Measurements from ENCODE around the gene RASSF5. TPM values are rescaled to one million over a fixed set of nuclear protein-coding genes. Genes with fewer than 3 reads are reported as not detected.

Gene RASSF5
- polyA plus RNA-seq, 12 donors, result 4.8 to 14.7 (median 7.7) TPM; not detected in 1

- DNase-seq, result peak; percentile 66
Measured at GRCh38 chr1:206544562-206545257, 37.4 kb downstream of the RASSF5 start.

GRCh38 chr1:206545351-206545750 is 38.0 kb downstream of the RASSF5 start:
- no peak for DNase-seq

- no peak for DNase-seq
Measured at GRCh38 chr1:206547104-206547503, 39.8 kb downstream of the RASSF5 start.

- DNase-seq, result no peak
Measured at GRCh38 chr1:206550446-206550845, 43.1 kb downstream of the RASSF5 start.

- no peak for DNase-seq
Measured at GRCh38 chr1:206551296-206551985, 44.1 kb downstream of the RASSF5 start.

DNA sequence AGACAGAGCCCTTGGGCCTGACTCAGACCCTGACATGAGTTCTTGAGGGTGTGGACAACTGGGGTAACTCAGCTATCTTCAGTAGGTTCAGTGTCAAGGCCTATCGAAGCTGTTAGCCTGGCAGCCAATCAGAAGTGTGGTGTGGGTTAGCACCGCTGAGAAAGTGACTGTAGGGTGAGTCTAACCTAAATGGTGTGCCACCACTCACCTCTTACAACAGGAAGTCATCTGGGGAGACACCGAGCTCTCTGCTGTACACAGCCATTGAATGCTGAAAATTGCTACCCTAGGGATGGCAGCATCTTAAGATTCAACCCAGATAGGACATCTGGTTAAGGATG is 44.6 kb downstream of the RASSF5 start:
- DNase-seq, result no peak

GRCh38 chr1:206554211-206554610 is 46.9 kb downstream of the RASSF5 start:
- DNase-seq, result no peak

GRCh38 chr1:206554701-206555472 is 47.6 kb downstream of the RASSF5 start:
- DNase-seq, result no peak

DNA sequence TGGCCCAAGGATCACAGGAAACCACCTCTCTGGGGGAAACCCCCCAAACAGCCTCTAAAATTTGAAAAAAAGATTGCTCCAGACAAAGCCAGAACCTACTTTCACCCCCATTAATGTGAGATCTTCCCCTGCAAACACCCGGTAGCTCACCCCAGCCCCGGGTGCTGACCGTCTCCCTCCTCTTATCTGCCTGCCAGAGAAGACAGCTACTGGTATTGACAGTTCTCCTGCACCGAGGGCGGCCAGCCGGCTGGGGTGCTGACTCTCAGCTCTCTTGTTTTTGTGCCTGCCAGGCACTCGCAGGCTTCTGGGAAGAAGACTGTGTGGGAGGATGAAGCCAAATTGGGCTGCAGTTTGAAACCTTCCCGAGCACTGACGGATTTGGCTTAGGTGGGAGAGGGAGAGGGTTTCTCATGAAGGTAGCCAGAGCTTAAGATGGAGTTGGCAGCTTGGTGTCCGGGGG is 48.2 kb downstream of the RASSF5 start:
- DNase-seq, result no peak

- DNase-seq, result no peak
Measured at GRCh38 chr1:206556047-206556749, 48.9 kb downstream of the RASSF5 start.

GRCh38 chr1:206556750-206557635 is 49.7 kb downstream of the RASSF5 start:
- peak; percentile 46 for DNase-seq

DNA sequence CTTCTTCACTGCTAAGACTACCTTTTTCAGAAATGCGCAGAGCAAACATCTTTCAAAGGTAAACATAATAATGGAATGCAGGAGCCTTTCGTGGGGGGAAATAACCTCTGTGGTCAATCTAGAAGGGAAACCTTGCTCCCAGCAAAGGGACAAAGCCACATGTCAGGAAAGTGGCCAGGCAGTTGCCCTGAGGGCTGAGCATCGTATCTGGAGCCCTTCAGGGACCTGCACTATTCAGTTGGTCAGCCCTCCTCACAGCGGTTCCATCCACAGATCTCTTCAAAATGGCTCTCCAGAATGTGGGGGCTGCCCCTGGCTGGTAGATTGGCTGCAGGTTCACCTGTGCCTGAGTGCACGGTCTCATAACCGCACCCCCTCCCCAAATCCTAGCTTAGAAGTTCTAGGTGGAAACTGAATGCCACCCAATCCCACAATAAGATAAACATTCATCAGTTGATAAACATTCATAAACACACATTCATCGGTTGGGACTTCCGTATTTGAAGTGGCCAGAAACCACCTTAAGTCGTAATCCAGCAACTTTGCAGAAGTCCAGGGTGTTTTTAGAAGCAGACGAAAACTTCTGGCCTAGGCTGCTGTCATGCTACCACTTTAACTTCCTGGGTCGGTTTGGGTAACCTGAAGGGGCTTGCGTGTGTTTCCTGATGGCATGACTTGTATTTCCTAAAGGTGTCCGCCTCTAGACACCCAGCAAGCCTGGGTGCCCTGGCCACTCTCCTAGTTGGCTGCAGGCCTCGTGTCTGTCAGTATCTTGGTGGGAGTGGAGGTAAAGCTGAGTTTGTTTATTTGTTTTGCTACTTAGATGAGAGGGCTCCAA is 50.5 kb downstream of the RASSF5 start:
- no peak for DNase-seq

DNA sequence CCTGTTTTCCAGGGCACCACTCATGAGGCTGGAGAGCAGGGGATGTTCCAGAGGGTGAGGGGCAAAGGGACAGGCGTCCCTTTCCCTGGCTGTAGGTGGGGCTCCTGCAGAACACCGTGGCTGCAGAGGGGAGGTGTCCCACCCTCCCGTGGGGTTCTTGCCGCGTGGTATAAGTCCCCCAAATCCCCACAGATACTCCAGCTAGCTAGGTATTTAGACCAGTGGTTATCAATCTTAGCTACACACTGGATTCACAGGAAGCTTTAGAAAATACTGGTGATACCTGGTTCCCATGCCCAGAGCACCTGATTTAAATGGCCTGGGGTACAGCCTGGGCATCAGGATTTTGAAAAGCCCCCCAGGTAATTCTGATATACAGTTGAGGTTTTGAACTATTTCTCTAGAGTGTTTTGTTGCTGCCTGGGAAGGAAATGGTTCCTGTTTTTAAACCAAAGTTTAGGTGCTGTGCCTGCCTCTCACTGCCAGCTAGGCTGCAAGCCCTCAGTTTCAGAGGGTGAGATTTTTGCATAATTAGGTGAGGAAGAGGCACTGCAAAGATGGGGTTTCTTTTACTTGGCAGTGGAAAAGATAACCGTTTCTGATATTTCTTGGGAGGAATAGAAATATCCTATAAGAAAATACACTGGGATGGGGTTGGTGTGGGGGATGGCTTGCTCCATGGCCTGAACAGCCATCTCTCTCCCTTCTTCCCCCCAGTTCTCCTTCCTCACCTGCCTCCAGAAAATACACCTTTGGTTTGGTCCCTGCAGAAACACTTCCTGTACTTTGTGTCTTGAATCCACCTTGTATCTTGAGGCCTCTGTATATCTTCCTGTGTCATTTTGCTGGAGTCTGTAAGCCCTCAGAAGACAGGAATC is 51.7 kb downstream of the RASSF5 start:
- DNase-seq, result no peak

GRCh38 chr1:206559672-206559995 is 52.3 kb downstream of the RASSF5 start:
- no peak for DNase-seq

DNA sequence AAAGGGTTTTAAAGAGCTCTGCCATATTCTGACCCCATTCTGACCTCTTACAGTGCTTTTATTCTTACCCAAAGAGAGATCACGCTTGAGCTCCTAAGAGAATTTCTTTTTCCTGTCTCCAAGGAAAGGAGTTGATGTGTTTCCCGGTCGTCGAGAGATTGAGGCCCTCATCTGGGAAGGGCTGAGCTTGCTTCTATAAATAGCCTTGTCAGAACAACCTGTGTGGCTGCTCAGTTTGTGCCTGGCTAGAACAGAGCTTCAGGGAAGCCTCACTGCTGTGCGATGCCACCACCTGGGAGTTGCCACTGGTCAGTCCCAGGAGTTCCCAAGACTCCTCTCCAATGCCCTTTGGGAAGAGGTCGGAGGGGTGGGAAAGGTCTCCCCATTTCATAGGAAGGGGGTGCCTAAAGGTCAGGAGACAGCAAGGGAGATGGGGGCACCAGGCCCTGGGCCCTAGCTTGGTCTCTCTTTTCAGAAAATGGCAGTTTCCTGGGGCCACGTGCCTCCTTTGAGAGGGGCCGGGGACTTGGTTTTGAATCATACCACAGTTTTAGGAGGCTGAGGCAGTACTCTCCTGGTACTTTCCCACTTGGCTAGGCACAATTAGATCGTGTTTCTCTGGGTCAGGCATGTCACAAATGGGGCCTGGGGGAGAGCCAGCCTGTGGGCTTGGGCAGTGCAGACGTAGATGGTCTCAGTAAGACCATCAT is 52.8 kb downstream of the RASSF5 start:
- DNase-seq, result no peak

DNA sequence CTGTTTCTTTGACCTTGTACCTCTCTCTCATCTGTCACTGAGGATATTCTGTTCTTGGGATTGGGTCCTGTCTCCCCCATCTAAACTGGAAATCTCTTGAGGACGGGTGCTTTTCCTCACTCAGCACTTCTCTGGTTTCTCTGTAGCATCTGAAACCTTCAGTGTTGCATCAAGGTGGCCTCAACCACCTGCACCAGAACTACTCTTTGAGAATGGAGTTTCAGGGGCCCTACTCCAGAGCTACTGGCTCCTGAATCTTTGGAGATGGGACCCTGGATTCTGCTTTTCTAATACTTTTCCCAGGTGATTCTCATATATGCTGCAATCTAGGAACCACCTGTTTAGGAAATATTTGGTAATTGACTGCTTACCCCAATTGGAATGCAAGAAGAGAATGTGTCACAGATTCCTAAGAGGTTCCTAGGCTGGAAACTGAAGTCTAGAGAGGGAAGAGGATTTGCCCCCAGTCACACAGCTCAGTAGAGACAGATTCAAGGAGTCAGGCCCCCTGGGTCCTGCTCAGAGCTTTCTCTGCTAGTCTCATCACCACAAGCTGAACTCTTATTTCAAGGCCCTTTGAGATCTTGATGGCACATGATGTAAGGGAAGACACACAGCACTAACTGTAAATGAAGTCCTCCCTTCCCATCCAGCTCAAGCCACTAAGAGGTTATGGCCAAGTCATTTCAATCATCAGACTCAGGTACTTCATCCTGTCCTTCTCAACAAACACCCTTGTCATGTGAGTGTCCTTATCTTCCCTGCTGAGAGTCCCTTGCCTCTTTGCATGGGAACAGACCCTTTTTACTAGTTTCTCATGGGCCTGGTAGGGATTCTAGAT is 56.3 kb downstream of the RASSF5 start:
- no peak for DNase-seq

- no peak for DNase-seq
Measured at GRCh38 chr1:206565995-206566394, 58.7 kb downstream of the RASSF5 start.

DNA sequence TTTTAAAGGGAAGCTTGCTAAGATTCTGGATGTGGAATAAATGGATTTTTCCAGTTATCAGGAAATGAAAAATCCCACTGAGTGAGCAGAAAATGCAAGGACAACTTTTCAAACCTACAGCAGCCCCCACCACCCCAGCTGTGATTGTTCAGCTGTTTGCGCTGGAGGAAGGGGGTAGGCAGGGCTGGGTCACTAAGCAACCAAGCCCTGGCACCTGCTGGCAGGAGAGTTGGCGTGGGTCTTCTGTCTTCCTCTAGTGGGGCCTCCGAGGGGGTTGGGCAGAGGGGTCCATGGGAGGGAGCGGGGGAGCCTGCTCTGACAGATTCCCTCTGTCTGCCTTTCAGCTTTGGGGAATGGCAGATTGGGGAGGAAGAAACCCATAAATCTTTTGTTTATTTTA is 59.7 kb downstream of the RASSF5 start:
- no peak for DNase-seq

All from muscle of arm (tissue), 12 donors.